GM12891 (cell line): ENCODE results near the gene PRKACB.

Source experiments
- PAX5 ChIP-seq: IDR thresholded peaks from 2 replicates; pipeline ENCODE4 v1.6.1; 2011; ENCODE audit warnings: low read length, moderate library complexity, mild to moderate bottlenecking; ENCODE audit not compliant: insufficient read depth, severe bottlenecking
- POLR2A ChIP-seq: IDR thresholded peaks from 2 replicates; pipeline ENCODE4 v1.6.1; 2011; ENCODE audit warnings: low read depth, low read length, control low read depth

DNA sequence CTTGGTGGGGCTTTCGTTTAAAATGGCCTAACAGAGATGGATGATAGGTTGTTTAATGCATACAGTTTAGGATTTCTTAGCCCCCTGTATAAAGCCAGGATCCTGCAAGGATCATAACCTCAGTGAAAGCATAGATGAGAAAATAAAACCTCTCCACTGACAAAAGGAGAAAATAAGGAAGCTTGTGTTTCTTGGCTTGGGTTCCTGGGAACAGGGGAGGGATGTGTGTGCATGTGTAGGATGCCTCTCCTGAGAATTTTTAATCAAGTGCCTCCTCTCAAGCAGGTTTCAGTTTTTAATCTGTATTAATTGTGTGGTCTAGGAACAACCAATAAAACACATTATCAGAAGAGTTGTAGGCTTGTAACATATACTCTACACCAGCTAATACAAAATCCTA is 26.1 kb downstream of the PRKACB start:
- TF ChIP-seq POLR2A (no peak), PAX5 (no peak)
